Trophoblast cell (in vitro differentiated cells and primary cell): ENCODE measurements around the gene NANOS1.

Source experiments
- DNase-seq, 2 donors: peaks; one replicate each; pipeline ENCODE4 v3.0.0-alpha.2; 2016
- H2AFZ ChIP-seq: 2 replicates; pipeline ENCODE4 v1.6.1; 2013; ENCODE audit warnings: low read length, moderate library complexity, mild to moderate bottlenecking; ENCODE audit not compliant: insufficient read depth, poor library complexity
- H2AK5ac ChIP-seq: 2 replicates; pipeline ENCODE4 v1.6.1; 2013; ENCODE audit warnings: mild to moderate bottlenecking, low read length
- H2BK120ac ChIP-seq: 2 replicates; pipeline ENCODE4 v1.6.1; 2013; ENCODE audit warnings: low read length, mild to moderate bottlenecking, moderate library complexity; ENCODE audit not compliant: insufficient read depth, poor library complexity
- H2BK12ac ChIP-seq: 2 replicates; pipeline ENCODE4 v1.6.1; 2013; ENCODE audit warnings: mild to moderate bottlenecking, low read length, moderate library complexity
- H2BK5ac ChIP-seq: 2 replicates; pipeline ENCODE4 v1.6.1; 2013; ENCODE audit warnings: low read length, low read depth, moderate library complexity, mild to moderate bottlenecking; ENCODE audit not compliant: poor library complexity
- H3K14ac ChIP-seq: 2 replicates; pipeline ENCODE4 v1.6.1; 2013; ENCODE audit warnings: mild to moderate bottlenecking, low read length
- H3K18ac ChIP-seq: 2 replicates; pipeline ENCODE4 v1.6.1; 2013; ENCODE audit warnings: mild to moderate bottlenecking, low read length
- H3K23ac ChIP-seq: 2 replicates; pipeline ENCODE4 v1.6.1; 2013; ENCODE audit warnings: low read length
- H3K27ac ChIP-seq: 2 replicates; pipeline ENCODE4 v1.5.1; 2013; ENCODE audit warnings: low read depth, mild to moderate bottlenecking, inconsistent platforms, low read length, moderate library complexity
- H3K27me3 ChIP-seq: 2 replicates; pipeline ENCODE4 v1.6.1; 2013; ENCODE audit warnings: inconsistent platforms, mild to moderate bottlenecking, low read length, moderate library complexity; ENCODE audit not compliant: insufficient read depth
- H3K36me3 ChIP-seq, 2 experiments: 1 replicate in 1 of 2; 2 replicates in 1 of 2; pipeline ENCODE4 v1.6.1; 2013; ENCODE audit warnings: low read length in 2 of 2, mild to moderate bottlenecking in 2 of 2, moderate library complexity in 1 of 2; ENCODE audit not compliant: insufficient read depth in 2 of 2, control insufficient read depth in 1 of 2
- H3K4ac ChIP-seq: 2 replicates; pipeline ENCODE4 v1.6.1; 2013; ENCODE audit warnings: low read depth, mild to moderate bottlenecking, low read length, moderate library complexity
- H3K4me1 ChIP-seq, 2 experiments: 1 replicate in 1 of 2; 2 replicates in 1 of 2; pipeline ENCODE4 v1.6.1; 2013; ENCODE audit warnings: low read length in 2 of 2, mild to moderate bottlenecking in 2 of 2, moderate library complexity in 1 of 2; ENCODE audit not compliant: insufficient read depth in 2 of 2, control insufficient read depth in 1 of 2
- H3K4me2 ChIP-seq: 2 replicates; pipeline ENCODE4 v1.6.1; 2013; ENCODE audit warnings: inconsistent platforms, mild to moderate bottlenecking, low read length, moderate library complexity
- H3K4me3 ChIP-seq: 2 replicates; pipeline ENCODE4 v1.5.1; 2013; ENCODE audit warnings: mild to moderate bottlenecking, low read depth, low read length, inconsistent platforms
- H3K79me1 ChIP-seq: one replicate; pipeline ENCODE4 v1.6.1; 2013; ENCODE audit warnings: low read length
- H3K79me2 ChIP-seq: 2 replicates; pipeline ENCODE4 v1.6.1; 2013; ENCODE audit warnings: low read length, mild to moderate bottlenecking; ENCODE audit not compliant: control insufficient read depth, insufficient read depth, poor library complexity
- H3K9ac ChIP-seq: 2 replicates; pipeline ENCODE4 v1.6.1; 2013; ENCODE audit warnings: mild to moderate bottlenecking, low read length
- H3K9me3 ChIP-seq: 2 replicates; pipeline ENCODE4 v1.6.1; 2013; ENCODE audit warnings: low read depth, mild to moderate bottlenecking, control low read depth, inconsistent platforms, low read length; ENCODE audit not compliant: insufficient read depth
- H4K12ac ChIP-seq: 2 replicates; pipeline ENCODE4 v1.6.1; 2013; ENCODE audit warnings: low read depth, mild to moderate bottlenecking, low read length, moderate library complexity
- H4K8ac ChIP-seq: 2 replicates; pipeline ENCODE4 v1.6.1; 2013; ENCODE audit warnings: low read depth, mild to moderate bottlenecking, low read length, moderate library complexity
- H4K91ac ChIP-seq: one replicate; pipeline ENCODE4 v1.6.1; 2013; ENCODE audit warnings: low read depth, mild to moderate bottlenecking, low read length, moderate library complexity
- WGBS: extraction: QIAGEN DNeasy Blood & Tissue Kit; methylation state at CpG from one replicate; pipeline ENCODE4 v1.1.7; 2013; ENCODE audit warnings: missing lambda C conversion rate; ENCODE audit not compliant: insufficient read length, insufficient coverage; ENCODE audit errors: extremely low coverage; 5-methylcytosine and 5-hydroxymethylcytosine counted together

NANOS1 gene

DNA sequence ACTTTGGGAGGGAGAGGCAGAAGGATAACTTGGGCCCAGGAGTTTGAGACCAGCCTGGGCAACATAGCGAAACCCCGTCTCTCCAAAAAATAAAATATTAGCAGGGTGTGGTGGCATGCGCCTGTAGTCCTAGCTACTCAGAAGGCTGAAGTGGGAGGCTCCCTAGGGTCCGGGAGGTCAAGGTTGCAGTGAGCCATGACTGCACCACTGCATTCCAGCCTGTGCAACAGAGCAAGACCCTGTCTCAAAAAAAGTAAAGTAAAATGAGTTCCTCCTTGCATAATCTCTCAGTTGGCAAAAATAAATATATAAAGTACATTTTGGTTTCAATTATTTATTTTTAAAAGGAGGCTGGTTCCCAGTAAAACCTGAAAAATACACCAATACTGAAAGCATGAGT is 11.8 kb downstream of the NANOS1 start:
- no peak overlapping the region for H2BK120ac ChIP-seq
- WGBS, result no CpG with 5 or more reads among the region's 4 CpGs

GRCh38 chr10:119042169-119042568 is 12.7 kb downstream of the NANOS1 start:
- H3K79me1 ChIP-seq, result no peaks in the 10 kb centered on the region
- no peak overlapping the region for H4K8ac ChIP-seq
- WGBS, result no CpG with 5 or more reads among the region's 26 CpGs

More for the DNA sequence above, 11.8 kb downstream of the NANOS1 start:
- Histone ChIP-seq H3K18ac (no peak overlapping the region), H3K4me1 (no peaks in the 10 kb centered on the region), H4K8ac (no peak overlapping the region), H3K9ac (no peak overlapping the region), H3K4ac (no peak overlapping the region), H3K79me1 (no peaks in the 10 kb centered on the region), H3K4me3 (no peak overlapping the region), H2AK5ac (no peak overlapping the region), H3K9me3 (no peaks in the 10 kb centered on the region), H4K91ac (no peak overlapping the region), H3K14ac (no peak overlapping the region), H2BK5ac (no peak overlapping the region), H4K12ac (no peak overlapping the region), H3K23ac (no peak overlapping the region), H3K79me2 (no peaks in the 10 kb centered on the region), H2AFZ (no peak overlapping the region), H3K27me3 (no peaks in the 10 kb centered on the region), H3K36me3 (peaks cover 57 to 69% of the 10 kb centered on the region in 2 experiments), H3K4me2 (no peak overlapping the region), H3K27ac (no peak overlapping the region), H2BK12ac (no peak overlapping the region)
- no peak for DNase-seq

DNA sequence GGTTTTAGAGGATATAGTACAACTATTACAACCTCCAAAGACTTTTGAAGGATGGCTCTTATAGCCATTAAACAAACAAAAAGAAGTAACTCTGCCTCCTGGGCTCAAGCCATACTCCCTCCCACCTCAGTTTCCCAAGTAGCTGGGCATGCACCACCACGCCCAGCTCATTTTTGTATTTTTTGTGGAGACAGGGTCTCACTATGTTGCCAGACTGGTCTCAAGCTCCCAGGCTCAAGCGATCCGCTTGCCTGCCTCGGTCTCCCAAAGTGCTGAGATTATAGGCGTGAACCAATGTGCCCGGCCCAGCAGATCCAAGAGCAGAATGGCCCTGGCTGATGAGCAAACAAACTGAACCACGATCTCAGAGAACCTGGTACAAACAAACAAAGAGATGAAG is 16.0 kb downstream of the NANOS1 start:
- peak overlapping the region; percentile 72 for H3K18ac ChIP-seq
- no peak overlapping the region for H2BK5ac ChIP-seq
- no peak overlapping the region for H2BK120ac ChIP-seq
- no peak overlapping the region for H3K23ac ChIP-seq
- H2BK12ac ChIP-seq, result no peak overlapping the region
- WGBS, result no CpG with 5 or more reads among the region's 7 CpGs
- H3K9me3 ChIP-seq, result no peaks in the 10 kb centered on the region
- H4K91ac ChIP-seq, result no peak overlapping the region
- DNase-seq, result no peak
- no peak overlapping the region for H3K14ac ChIP-seq
- no peak overlapping the region for H3K4me2 ChIP-seq
- no peak overlapping the region for H4K12ac ChIP-seq
- H3K9ac ChIP-seq, result no peak overlapping the region
- H3K36me3 ChIP-seq, result peaks cover 59 to 78% of the 10 kb centered on the region in 2 experiments
- H3K27ac ChIP-seq, result no peak overlapping the region
- H2AFZ ChIP-seq, result no peak overlapping the region
- H3K79me1 ChIP-seq, result no peaks in the 10 kb centered on the region
- H3K4ac ChIP-seq, result peak overlapping the region; percentile 47
- H2AK5ac ChIP-seq, result no peak overlapping the region
- no peaks in the 10 kb centered on the region for H3K27me3 ChIP-seq
- H3K79me2 ChIP-seq, result no peaks in the 10 kb centered on the region
- no peak overlapping the region for H3K4me3 ChIP-seq
- H3K4me1 ChIP-seq, result no peaks in the 10 kb centered on the region
- H4K8ac ChIP-seq, result no peak overlapping the region

More at GRCh38 chr10:119042169-119042568, 12.7 kb downstream of the NANOS1 start:
- H3K27ac ChIP-seq, result no peak overlapping the region
- no peak overlapping the region for H3K9ac ChIP-seq
- no peak overlapping the region for H2AK5ac ChIP-seq
- no peak overlapping the region for H2BK120ac ChIP-seq
- H2BK12ac ChIP-seq, result no peak overlapping the region
- no peak overlapping the region for H2AFZ ChIP-seq
- no peaks in the 10 kb centered on the region for H3K9me3 ChIP-seq
- no peaks in the 10 kb centered on the region for H3K27me3 ChIP-seq
- no peak overlapping the region for H3K4ac ChIP-seq
- H3K79me2 ChIP-seq, result no peaks in the 10 kb centered on the region
- DNase-seq, result no peak
- no peak overlapping the region for H4K91ac ChIP-seq
- H2BK5ac ChIP-seq, result no peak overlapping the region
- H3K14ac ChIP-seq, result no peak overlapping the region
- no peak overlapping the region for H3K23ac ChIP-seq
- no peak overlapping the region for H3K4me2 ChIP-seq
- H4K12ac ChIP-seq, result no peak overlapping the region
- H3K4me1 ChIP-seq, result no peaks in the 10 kb centered on the region
- H3K4me3 ChIP-seq, result no peak overlapping the region
- peaks cover 61 to 73% of the 10 kb centered on the region in 2 experiments for H3K36me3 ChIP-seq
- H3K18ac ChIP-seq, result no peak overlapping the region

DNA sequence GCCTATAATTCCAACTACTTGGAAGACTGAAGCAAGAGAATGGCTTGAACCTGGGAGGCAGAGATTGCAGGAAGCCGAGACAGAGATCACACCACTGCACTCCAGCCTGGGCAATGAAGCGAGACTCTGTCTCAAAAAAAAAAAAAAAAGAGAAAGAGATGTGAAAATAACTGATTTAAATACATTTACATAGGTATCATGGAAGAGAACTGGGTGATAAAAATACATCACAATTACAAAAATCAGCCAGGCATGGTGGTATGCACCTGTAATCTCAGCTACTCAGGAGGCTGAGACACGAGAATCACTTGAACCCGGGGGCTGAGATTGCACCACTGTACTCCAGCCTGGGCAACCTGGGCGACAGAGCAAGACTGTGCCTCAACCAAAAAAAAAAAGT is 19.8 kb downstream of the NANOS1 start:
- no peak overlapping the region for H2AK5ac ChIP-seq
- whole genome bisulfite sequencing, result no CpG with 5 or more reads among the region's 5 CpGs
- no peaks in the 10 kb centered on the region for H3K79me1 ChIP-seq
- no peak overlapping the region for H3K4ac ChIP-seq
- no peak overlapping the region for H3K27ac ChIP-seq
- H2BK5ac ChIP-seq, result no peak overlapping the region
- H2AFZ ChIP-seq, result no peak overlapping the region
- no peak overlapping the region for H3K9ac ChIP-seq
- no peak overlapping the region for H3K18ac ChIP-seq
- no peak overlapping the region for H3K4me3 ChIP-seq
- H3K27me3 ChIP-seq, result no peaks in the 10 kb centered on the region
- peaks cover 45 to 76% of the 10 kb centered on the region in 2 experiments for H3K36me3 ChIP-seq
- H2BK12ac ChIP-seq, result no peak overlapping the region
- H3K14ac ChIP-seq, result no peak overlapping the region
- H3K9me3 ChIP-seq, result no peaks in the 10 kb centered on the region
- no peaks in the 10 kb centered on the region for H3K4me1 ChIP-seq
- no peak overlapping the region for H3K23ac ChIP-seq
- H4K8ac ChIP-seq, result no peak overlapping the region
- H2BK120ac ChIP-seq, result no peak overlapping the region
- no peak overlapping the region for H4K91ac ChIP-seq
- DNase-seq, result no peak
- H3K4me2 ChIP-seq, result no peak overlapping the region
- H4K12ac ChIP-seq, result no peak overlapping the region
- H3K79me2 ChIP-seq, result no peaks in the 10 kb centered on the region
